ENCODE measurements around the gene PRDM7.

PRDM7 gene

DNA sequence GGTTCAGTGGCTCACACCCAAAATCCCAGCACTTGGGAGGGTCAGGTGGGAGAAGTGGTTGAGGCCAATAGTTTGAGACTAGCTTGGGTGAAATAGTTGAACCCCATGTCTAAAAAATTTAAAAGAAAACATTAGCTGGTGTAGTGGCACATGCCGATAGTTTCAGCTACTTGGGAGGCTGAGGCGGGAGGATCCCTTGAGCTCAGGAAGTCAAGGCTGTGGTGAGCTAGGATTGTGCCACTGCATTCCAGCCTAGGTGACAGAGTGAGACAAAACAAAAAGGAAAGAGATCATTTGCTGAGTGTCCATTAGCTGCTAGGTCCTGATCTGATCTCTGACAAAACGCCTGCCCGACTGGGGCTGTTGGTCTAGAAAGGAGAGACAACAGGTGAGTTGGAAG lies 43.7 kb downstream of the PRDM7 start:
- no peak for DNase-seq

- no peak for DNase-seq
Measured at GRCh38 chr16:90032674-90033331, 44.3 kb downstream of the PRDM7 start.

GRCh38 chr16:90031931-90032673 lies 45.0 kb downstream of the PRDM7 start:
- DNase-seq = no peak

GRCh38 chr16:90031186-90031930 lies 45.8 kb downstream of the PRDM7 start:
- DNase-seq = no peak

DNA sequence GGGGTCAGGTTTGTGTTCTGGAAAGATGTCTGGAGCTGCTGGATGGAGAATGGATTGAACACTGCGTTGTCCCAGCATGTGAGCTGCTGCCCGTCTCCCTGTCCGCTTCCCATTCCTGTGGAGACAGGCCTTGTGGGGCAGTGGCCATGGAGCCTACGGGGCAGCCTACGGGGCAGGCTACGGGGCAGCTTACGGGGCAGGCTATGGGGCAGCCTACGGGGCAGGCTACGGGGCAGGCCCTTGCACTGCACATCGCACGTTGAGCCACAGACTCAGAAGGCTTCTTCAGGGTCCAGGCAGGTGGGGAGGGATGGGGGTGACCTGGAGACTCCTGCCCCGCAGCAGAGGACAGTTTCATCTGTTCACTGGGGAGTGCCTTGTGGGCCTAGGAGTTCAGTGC lies 48.1 kb downstream of the PRDM7 start:
- no peak for DNase-seq

DNA sequence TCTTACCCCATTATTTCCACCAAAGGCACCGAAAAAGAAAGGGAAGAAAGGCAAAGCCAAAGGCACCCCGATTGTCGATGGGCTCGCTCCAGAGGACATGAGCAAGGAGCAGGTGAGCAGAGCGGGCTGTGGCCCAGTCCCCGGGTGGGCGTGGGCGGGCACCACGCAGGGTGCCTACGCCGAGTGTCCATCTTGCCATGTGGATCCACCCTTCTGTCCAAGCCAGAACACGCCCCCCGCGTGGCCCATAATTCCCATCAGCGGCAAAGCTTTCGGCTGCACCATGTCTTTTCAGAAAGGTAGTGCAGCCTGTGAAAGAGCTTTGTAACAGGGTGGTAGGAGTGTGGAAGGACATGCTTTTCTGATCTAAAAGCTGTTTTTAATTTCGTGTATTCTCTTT lies 49.5 kb downstream of the PRDM7 start:
- DNase-seq = no peak

- DNase-seq = no peak
Measured at GRCh38 chr16:90026135-90026534, 51.0 kb downstream of the PRDM7 start.

GRCh38 chr16:90023078-90023447 lies 54.1 kb downstream of the PRDM7 start:
- DNase-seq = no peak

- peak; percentile 100 for DNase-seq
Measured at GRCh38 chr16:90022209-90023077, 54.7 kb downstream of the PRDM7 start.

- no peak for DNase-seq
Measured at GRCh38 chr16:90020838-90021382, 56.2 kb downstream of the PRDM7 start.

- DNase-seq = no peak
Measured at GRCh38 chr16:90020260-90020837, 56.8 kb downstream of the PRDM7 start.

GRCh38 chr16:90019543-90020259 lies 57.4 kb downstream of the PRDM7 start:
- DNase-seq = peak; percentile 83

GRCh38 chr16:90018652-90019542 lies 58.2 kb downstream of the PRDM7 start, which contains the start of gene DBNDD1:
TSS of gene DBNDD1 (minus strand) at chr16:90019456. CDS start at chr16:90019341, 115 bp downstream.
- DNase-seq = no peak

GRCh38 chr16:90018297-90018651 lies 58.9 kb downstream of the PRDM7 start:
- DNase-seq = no peak

GRCh38 chr16:90016339-90016950 lies 60.7 kb downstream of the PRDM7 start:
- no peak for DNase-seq

- DNase-seq = no peak
Measured at GRCh38 chr16:90015586-90016338, 61.4 kb downstream of the PRDM7 start.

GRCh38 chr16:90012991-90013745 lies 64.0 kb downstream of the PRDM7 start:
- no peak for DNase-seq

GRCh38 chr16:90011908-90012501 lies 65.1 kb downstream of the PRDM7 start:
- no peak for DNase-seq
